OCI-LY7 (cell line): Measurements from ENCODE around the gene IQSEC2.

Experiments
- CTCF ChIP-seq: fragments of 200-600 bp; sonication (generic); conservative IDR thresholded peaks from 2 replicates; pipeline ENCODE4 v1.5.1; 2014; ENCODE audit warnings: mild to moderate bottlenecking, antibody characterized with exemption, low read length, moderate library complexity, mixed read lengths
- EZH2phosphoT487 ChIP-seq: fragments of 200-600 bp; sonication (generic); IDR thresholded peaks from 2 replicates; pipeline ENCODE4 v1.6.1; 2018; ENCODE audit warnings: low read depth, borderline replicate concordance, mild to moderate bottlenecking, mixed run types, antibody characterized with exemption, low read length, moderate library complexity, mixed read lengths

GRCh38 chrX:53290441-53291041 lies 9.2 kb upstream of the IQSEC2 start:
- TF ChIP-seq CTCF (no peak), EZH2phosphoT487 (no peak)
